NOMO-1 (cell line): ENCODE data around the gene MCRS1.
A peak's percentile ranks its signal among the peaks of the same experiment; 100 is the strongest.
"Not testable (repeated sequence)": the region's sequence is repeated elsewhere in the genome, so short reads cannot be mapped to it uniquely, and the experiment has no call there.

ENCODE experiments used
- DNase-seq, 2 experiments: peaks; one replicate each; lab custom pipeline; 2025; ENCODE audit not compliant: unreplicated experiment in 2 of 2; lab: John Stamatoyannopoulos, UW

The MCRS1 gene

GRCh38 chr12:49541911-49542505 is 25.9 kb downstream of the MCRS1 start:
- no peak for DNase-seq

- no peak for DNase-seq
Measured at GRCh38 chr12:49541140-49541861, 26.6 kb downstream of the MCRS1 start.

GRCh38 chr12:49540229-49541139 is 27.5 kb downstream of the MCRS1 start:
- DNase-seq = no peak

- DNase-seq = no peak
Measured at GRCh38 chr12:49539406-49540228, 28.3 kb downstream of the MCRS1 start.

GRCh38 chr12:49538510-49539403 is 29.2 kb downstream of the MCRS1 start, which contains the start of gene KCNH3:
TSS of gene KCNH3 (plus strand) at chr12:49539030. CDS start at chr12:49539417, 387 bp downstream.
- DNase-seq = peak; percentile 63 to 68

- peak; percentile 18 to 26 for DNase-seq
Measured at GRCh38 chr12:49537752-49538509, 30.0 kb downstream of the MCRS1 start.

GRCh38 chr12:49537231-49537751 is 30.7 kb downstream of the MCRS1 start:
- no peak for DNase-seq

GRCh38 chr12:49536526-49537071 is 31.3 kb downstream of the MCRS1 start:
- DNase-seq = peak; percentile 21 to 42

GRCh38 chr12:49535921-49536525 is 31.9 kb downstream of the MCRS1 start:
- no peak for DNase-seq

- no peak for DNase-seq
Measured at GRCh38 chr12:49534731-49535278, 33.1 kb downstream of the MCRS1 start.

GRCh38 chr12:49534122-49534521 is 33.8 kb downstream of the MCRS1 start:
- DNase-seq = not testable (repeated sequence)

- no peak for DNase-seq
Measured at GRCh38 chr12:49533331-49533730, 34.6 kb downstream of the MCRS1 start.

GRCh38 chr12:49531745-49532144 is 36.2 kb downstream of the MCRS1 start:
- DNase-seq = no peak

- peak; percentile 48 to 84 for DNase-seq
Measured at GRCh38 chr12:49529414-49529813, 38.5 kb downstream of the MCRS1 start.

- no peak for DNase-seq
Measured at GRCh38 chr12:49527361-49528130, 40.4 kb downstream of the MCRS1 start.

- no peak for DNase-seq
Measured at GRCh38 chr12:49525942-49526341, 42.0 kb downstream of the MCRS1 start.
